HCT116 (cell line): Measurements from ENCODE around the gene LRRC3. TPM values are rescaled to one million over a fixed set of nuclear protein-coding genes. Genes with fewer than 3 reads are reported as not detected.

ENCODE experiments used
- ATAC-seq: fragments of 200-7000 bp; cut with Tn5 transposase; 2 replicates; pipeline ENCODE4 v1.9.1; 2020; ENCODE audit warnings: mild to moderate bottlenecking, moderate library complexity
- BruUV-seq: library from RNA; stranded (reverse); fragments of 400-500 nt; replicated peaks from 2 replicates; lab custom pipeline; 2021; lab: Mats Ljungman, UMichigan
- CTCF ChIA-PET: fragments of 300-600 bp; sonication (Branson Sonifier 250); formaldehyde crosslinking; loops from one replicate; lab custom pipeline; 2021; ENCODE audit warnings: antibody characterized with exemption; lab: Charles Lee
- POLR2A ChIA-PET: fragments of 300-600, 350-600 bp; sonication (Branson Sonifier 250); formaldehyde crosslinking; loops from one replicate; lab custom pipeline; 2021; ENCODE audit warnings: antibody characterized with exemption; lab: Charles Lee
- RAD21 ChIA-PET, 2 experiments: fragments of 300-600 bp; sonication (Branson Sonifier 250); formaldehyde crosslinking; loops; one replicate each; lab custom pipeline; 2023; ENCODE audit warnings: low total read pairs in 2 of 2; ENCODE audit not compliant: uncharacterized antibody in 2 of 2, unreplicated experiment in 2 of 2, low non-redundant PET in 1 of 2; lab: Charles Lee
- DNase-seq: peaks from one replicate; pipeline ENCODE4 v3.0.0-alpha.2; 2010; ENCODE audit warnings: low read depth, low spot score
- H2AFZ ChIP-seq: fragments of 200-600 bp; shearing (Covaris generic), sonication (generic); 2 replicates; pipeline ENCODE4 v1.6.1; 2017; ENCODE audit warnings: low read depth, mixed run types, mixed read lengths, antibody characterized with exemption, low read length; ENCODE audit not compliant: poor library complexity, severe bottlenecking
- H3K27ac ChIP-seq: 2 replicates; pipeline ENCODE4 v1.5.1; 2012; ENCODE audit warnings: low read depth, low read length
- H3K27me3 ChIP-seq: fragments of 200-600 bp; sonication (generic); 2 replicates; pipeline ENCODE4 v1.6.1; 2016; ENCODE audit warnings: mixed run types, low read length, mixed read lengths; ENCODE audit not compliant: insufficient read depth
- H3K36me3 ChIP-seq, 2 experiments: fragments of 200-500 bp in 1 of 2; fragments of 200-600 bp in 1 of 2; sonication (Bioruptor generic) in 1 of 2; sonication (generic) in 1 of 2; 2 replicates each; pipeline versions ENCODE4 v1.5.1 to v1.6.1; 2014 to 2016; ENCODE audit warnings: low read length in 2 of 2, inconsistent platforms in 1 of 2, mixed read lengths in 1 of 2, mixed run types in 1 of 2; ENCODE audit not compliant: insufficient read depth in 2 of 2, control insufficient read depth in 1 of 2
- H3K4me1 ChIP-seq, 2 experiments: fragments of 200-600 bp in 1 of 2; sonication (generic) in 1 of 2; 2 replicates each; pipeline versions ENCODE4 v1.5.1 to v1.6.1; 2012 to 2017; ENCODE audit warnings: low read length in 2 of 2, inconsistent platforms in 1 of 2, mild to moderate bottlenecking in 1 of 2, mixed read lengths in 1 of 2, mixed run types in 1 of 2, moderate library complexity in 1 of 2; ENCODE audit not compliant: insufficient read depth in 2 of 2, control insufficient read depth in 1 of 2
- H3K4me2 ChIP-seq: fragments of 200-600 bp; sonication (generic); 2 replicates; pipeline ENCODE4 v1.6.1; 2017; ENCODE audit warnings: mixed run types, low read length, mixed read lengths
- H3K4me3 ChIP-seq, 2 experiments: fragments of 200-600 bp in 1 of 2; sonication (generic) in 1 of 2; replicated peaks in 1 of 2; 2 replicates each; pipeline ENCODE4 v1.5.1; 2011 to 2016; ENCODE audit warnings: low read length in 2 of 2, control low read depth in 1 of 2, low read depth in 1 of 2, mild to moderate bottlenecking in 1 of 2, mixed read lengths in 1 of 2, mixed run types in 1 of 2
- H3K79me2 ChIP-seq: fragments of 200-600 bp; sonication (generic); 2 replicates; pipeline ENCODE4 v1.6.1; 2017; ENCODE audit warnings: mild to moderate bottlenecking, mixed run types, low read length, moderate library complexity, mixed read lengths; ENCODE audit not compliant: insufficient read depth
- H3K9ac ChIP-seq: fragments of 200-600 bp; sonication (generic); 2 replicates; pipeline ENCODE4 v1.6.1; 2016; ENCODE audit warnings: low read length, mixed read lengths
- H3K9me2 ChIP-seq: fragments of 200-600 bp; sonication (generic), shearing (Covaris generic); 2 replicates; pipeline ENCODE4 v1.6.1; 2017; ENCODE audit warnings: mixed run types, mild to moderate bottlenecking, moderate library complexity; ENCODE audit not compliant: insufficient read depth
- H3K9me3 ChIP-seq, 2 experiments: fragments of 200-500 bp in 1 of 2; fragments of 200-600 bp in 1 of 2; sonication (Bioruptor generic) in 1 of 2; sonication (generic) in 1 of 2; 2 replicates each; pipeline ENCODE4 v1.6.1; 2014 to 2017; ENCODE audit warnings: low read length in 2 of 2, mixed read lengths in 2 of 2, inconsistent platforms in 1 of 2, low read depth in 1 of 2, mild to moderate bottlenecking in 1 of 2, mixed run types in 1 of 2, moderate library complexity in 1 of 2; ENCODE audit not compliant: control insufficient read depth in 1 of 2, insufficient read depth in 1 of 2
- H4K20me1 ChIP-seq: fragments of 200-600 bp; sonication (generic), shearing (Covaris generic); 2 replicates; pipeline ENCODE4 v1.6.1; 2017; ENCODE audit warnings: mixed run types, mild to moderate bottlenecking, moderate library complexity; ENCODE audit not compliant: insufficient read depth
- CBX3 ChIP-seq: IDR thresholded peaks from 2 replicates; pipeline ENCODE4 v1.6.1; 2012; ENCODE audit warnings: low read depth
- CTCF ChIP-seq, 3 experiments: fragments of 200-600 bp in 1 of 3; sonication (generic) in 1 of 3; IDR thresholded peaks in 2 of 3; conservative IDR thresholded peaks in 1 of 3; 2 replicates each; pipeline ENCODE4 v1.5.1; 2012 to 2017; ENCODE audit warnings: low read depth in 2 of 3, low read length in 2 of 3, antibody characterized with exemption in 1 of 3, borderline replicate concordance in 1 of 3, control low read depth in 1 of 3, mild to moderate bottlenecking in 1 of 3, mixed read lengths in 1 of 3, mixed run types in 1 of 3, moderate library complexity in 1 of 3; ENCODE audit not compliant: insufficient read depth in 1 of 3
- EGR1 ChIP-seq: IDR thresholded peaks from 2 replicates; pipeline ENCODE4 v1.6.1; 2012; ENCODE audit warnings: low read depth
- ELF1 ChIP-seq: IDR thresholded peaks from 2 replicates; pipeline ENCODE4 v1.6.1; 2012; ENCODE audit warnings: low read depth, borderline replicate concordance
- EZH2phosphoT487 ChIP-seq: fragments of 200-600 bp; IDR thresholded peaks from 2 replicates; pipeline ENCODE4 v1.6.1; 2018; ENCODE audit warnings: antibody characterized with exemption, borderline replicate concordance
- FOSL1 ChIP-seq: IDR thresholded peaks from 2 replicates; pipeline ENCODE4 v1.6.1; 2012; ENCODE audit warnings: low read depth
- JUND ChIP-seq: IDR thresholded peaks from 2 replicates; pipeline ENCODE4 v1.6.1; 2012
- POLR2A ChIP-seq: IDR thresholded peaks from 2 replicates; pipeline ENCODE4 v1.7.0; 2011; ENCODE audit warnings: borderline replicate concordance; ENCODE audit not compliant: insufficient read depth, insufficient read length; ENCODE audit errors: extremely low read depth
- SP1 ChIP-seq: IDR thresholded peaks from 2 replicates; pipeline ENCODE4 v1.6.1; 2012; ENCODE audit warnings: low read depth
- SRF ChIP-seq: IDR thresholded peaks from 2 replicates; pipeline ENCODE4 v1.6.1; 2012; ENCODE audit warnings: low read depth
- ZBTB33 ChIP-seq: IDR thresholded peaks from 2 replicates; pipeline ENCODE4 v1.6.1; 2011; ENCODE audit warnings: mild to moderate bottlenecking, low read length, moderate library complexity; ENCODE audit not compliant: insufficient replicate concordance; ENCODE audit errors: extremely low read depth
- ZFX ChIP-seq: fragments of 450-650 bp; IDR thresholded peaks from 2 replicates; pipeline ENCODE4 v1.6.1; 2017
- intact Hi-C: fragments of 100-400 bp; cut with micrococcal nuclease; formaldehyde crosslinking; loops from 2 replicates; pipeline ENCODE4 v1.10.0; 2022
- total RNA-seq: library from RNA; stranded (reverse); gene quantifications from one replicate; pipeline ENCODE4 v1.2.1, GENCODE V29; 2021; ENCODE audit not compliant: unreplicated experiment
- TF ChIP-seq, protein P1 (sequence below): IDR thresholded peaks from 2 replicates; pipeline ENCODE4 v1.6.1; 2012; ENCODE audit warnings: low read depth
- TF ChIP-seq, protein P2 (sequence below): IDR thresholded peaks from 2 replicates; pipeline ENCODE4 v1.6.1; 2012

The LRRC3 gene
- total RNA-seq, 1 experiment from 2014 or later: 7.5 TPM

GRCh38 chr21:44500111-44500510 lies 44.8 kb downstream of the LRRC3 start:
- DNase-seq (no peak), ATAC-seq (no peak)
- peaks cover 18% of the 10 kb centered on the region; the same call in 1 of the 2 replicates for H3K27me3 ChIP-seq
- no TSS peak for BruUV-seq
- H3K36me3 ChIP-seq: no peaks in the 10 kb centered on the region
- no peak overlapping the region for H3K4me2 ChIP-seq
- ChIA-PET CTCF (interaction anchor here (2.4 kb wide), 1 partner anchor 10 kb away, joined by 7 read pairs; no protein-coding TSS in a partner anchor), POLR2A (no interaction called here), RAD21 (no interaction called here)
- H3K9me3 ChIP-seq: no peaks in the 10 kb centered on the region
- no peak overlapping the region for H3K9ac ChIP-seq
- no peaks in the 10 kb centered on the region for H4K20me1 ChIP-seq
- intact Hi-C loops: no loop called here
- no peaks in the 10 kb centered on the region for H3K9me2 ChIP-seq
- no peak overlapping the region for H3K27ac ChIP-seq
- no peaks in the 10 kb centered on the region for H3K79me2 ChIP-seq
- H3K4me3 ChIP-seq: no peak overlapping the region
- H3K4me1 ChIP-seq: no peaks in the 10 kb centered on the region
- TF ChIP-seq JUND (no peak), EZH2phosphoT487 (no peak), EGR1 (no peak), ZBTB33 (no peak), FOSL1 (no peak), CTCF (IDR thresholded peaks at IDR 0.05 in 2 of 3, conservative IDR thresholded peaks at IDR 0.05 in 1 of 3; ENCODE audit: borderline replicate concordance in 1 of 3, insufficient read depth in 1 of 3, low read depth in 2 of 3, low read length in 2 of 3) (no peak), SRF (no peak), POLR2A (no peak), CBX3 (no peak), ZFX (no peak), SP1 (no peak), ELF1 (no peak)
- TF ChIP-seq, protein P1, sequence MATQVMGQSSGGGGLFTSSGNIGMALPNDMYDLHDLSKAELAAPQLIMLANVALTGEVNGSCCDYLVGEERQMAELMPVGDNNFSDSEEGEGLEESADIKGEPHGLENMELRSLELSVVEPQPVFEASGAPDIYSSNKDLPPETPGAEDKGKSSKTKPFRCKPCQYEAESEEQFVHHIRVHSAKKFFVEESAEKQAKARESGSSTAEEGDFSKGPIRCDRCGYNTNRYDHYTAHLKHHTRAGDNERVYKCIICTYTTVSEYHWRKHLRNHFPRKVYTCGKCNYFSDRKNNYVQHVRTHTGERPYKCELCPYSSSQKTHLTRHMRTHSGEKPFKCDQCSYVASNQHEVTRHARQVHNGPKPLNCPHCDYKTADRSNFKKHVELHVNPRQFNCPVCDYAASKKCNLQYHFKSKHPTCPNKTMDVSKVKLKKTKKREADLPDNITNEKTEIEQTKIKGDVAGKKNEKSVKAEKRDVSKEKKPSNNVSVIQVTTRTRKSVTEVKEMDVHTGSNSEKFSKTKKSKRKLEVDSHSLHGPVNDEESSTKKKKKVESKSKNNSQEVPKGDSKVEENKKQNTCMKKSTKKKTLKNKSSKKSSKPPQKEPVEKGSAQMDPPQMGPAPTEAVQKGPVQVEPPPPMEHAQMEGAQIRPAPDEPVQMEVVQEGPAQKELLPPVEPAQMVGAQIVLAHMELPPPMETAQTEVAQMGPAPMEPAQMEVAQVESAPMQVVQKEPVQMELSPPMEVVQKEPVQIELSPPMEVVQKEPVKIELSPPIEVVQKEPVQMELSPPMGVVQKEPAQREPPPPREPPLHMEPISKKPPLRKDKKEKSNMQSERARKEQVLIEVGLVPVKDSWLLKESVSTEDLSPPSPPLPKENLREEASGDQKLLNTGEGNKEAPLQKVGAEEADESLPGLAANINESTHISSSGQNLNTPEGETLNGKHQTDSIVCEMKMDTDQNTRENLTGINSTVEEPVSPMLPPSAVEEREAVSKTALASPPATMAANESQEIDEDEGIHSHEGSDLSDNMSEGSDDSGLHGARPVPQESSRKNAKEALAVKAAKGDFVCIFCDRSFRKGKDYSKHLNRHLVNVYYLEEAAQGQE: no peak
- TF ChIP-seq, protein P2, sequence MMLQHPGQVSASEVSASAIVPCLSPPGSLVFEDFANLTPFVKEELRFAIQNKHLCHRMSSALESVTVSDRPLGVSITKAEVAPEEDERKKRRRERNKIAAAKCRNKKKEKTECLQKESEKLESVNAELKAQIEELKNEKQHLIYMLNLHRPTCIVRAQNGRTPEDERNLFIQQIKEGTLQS: no peak
- H2AFZ ChIP-seq: no peak overlapping the region
